ENCODE results near the gene MCM8.

- TF ChIP-seq EZH2phosphoT487 (IDR thresholded peaks at IDR 0.05; ENCODE audit: low read length) (no peak), CTCF (IDR thresholded peaks at IDR 0.05; ENCODE audit: low read length) (peak; percentile 20; the same call in 1 of the 2 replicates), EZH2 (optimal IDR thresholded peaks at IDR 0.05; ENCODE audit: low read depth, low read length) (no peak)
Observed at GRCh38 chr20:5989539-5989938, 39.1 kb downstream of the MCM8 start.
